NB4 (cell line): ENCODE results near the gene STEAP3.

Experiments used
- POLR2A ChIP-seq: IDR thresholded peaks from 2 replicates; pipeline ENCODE4 v1.6.1; 2011; ENCODE audit warnings: mild to moderate bottlenecking; ENCODE audit not compliant: insufficient read length; ENCODE audit errors: extremely low read depth
- TF ChIP-seq, protein P1 (sequence below): IDR thresholded peaks from one replicate; pipeline ENCODE4 v1.5.1; 2012; ENCODE audit warnings: low read depth, low read length
- TF ChIP-seq, protein P2 (sequence below): IDR thresholded peaks from 2 replicates; pipeline ENCODE4 v1.6.1; 2011; ENCODE audit warnings: low read depth, low read length

GRCh38 chr2:119254601-119255080 lies 31.0 kb downstream of the STEAP3 start:
- TF ChIP-seq, protein P1, sequence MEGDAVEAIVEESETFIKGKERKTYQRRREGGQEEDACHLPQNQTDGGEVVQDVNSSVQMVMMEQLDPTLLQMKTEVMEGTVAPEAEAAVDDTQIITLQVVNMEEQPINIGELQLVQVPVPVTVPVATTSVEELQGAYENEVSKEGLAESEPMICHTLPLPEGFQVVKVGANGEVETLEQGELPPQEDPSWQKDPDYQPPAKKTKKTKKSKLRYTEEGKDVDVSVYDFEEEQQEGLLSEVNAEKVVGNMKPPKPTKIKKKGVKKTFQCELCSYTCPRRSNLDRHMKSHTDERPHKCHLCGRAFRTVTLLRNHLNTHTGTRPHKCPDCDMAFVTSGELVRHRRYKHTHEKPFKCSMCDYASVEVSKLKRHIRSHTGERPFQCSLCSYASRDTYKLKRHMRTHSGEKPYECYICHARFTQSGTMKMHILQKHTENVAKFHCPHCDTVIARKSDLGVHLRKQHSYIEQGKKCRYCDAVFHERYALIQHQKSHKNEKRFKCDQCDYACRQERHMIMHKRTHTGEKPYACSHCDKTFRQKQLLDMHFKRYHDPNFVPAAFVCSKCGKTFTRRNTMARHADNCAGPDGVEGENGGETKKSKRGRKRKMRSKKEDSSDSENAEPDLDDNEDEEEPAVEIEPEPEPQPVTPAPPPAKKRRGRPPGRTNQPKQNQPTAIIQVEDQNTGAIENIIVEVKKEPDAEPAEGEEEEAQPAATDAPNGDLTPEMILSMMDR: no peak
- TF ChIP-seq POLR2A: no peak
- TF ChIP-seq, protein P2, sequence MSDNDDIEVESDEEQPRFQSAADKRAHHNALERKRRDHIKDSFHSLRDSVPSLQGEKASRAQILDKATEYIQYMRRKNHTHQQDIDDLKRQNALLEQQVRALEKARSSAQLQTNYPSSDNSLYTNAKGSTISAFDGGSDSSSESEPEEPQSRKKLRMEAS: no peak
